ENCODE data around the gene DNAH1.

Gene DNAH1

DNA sequence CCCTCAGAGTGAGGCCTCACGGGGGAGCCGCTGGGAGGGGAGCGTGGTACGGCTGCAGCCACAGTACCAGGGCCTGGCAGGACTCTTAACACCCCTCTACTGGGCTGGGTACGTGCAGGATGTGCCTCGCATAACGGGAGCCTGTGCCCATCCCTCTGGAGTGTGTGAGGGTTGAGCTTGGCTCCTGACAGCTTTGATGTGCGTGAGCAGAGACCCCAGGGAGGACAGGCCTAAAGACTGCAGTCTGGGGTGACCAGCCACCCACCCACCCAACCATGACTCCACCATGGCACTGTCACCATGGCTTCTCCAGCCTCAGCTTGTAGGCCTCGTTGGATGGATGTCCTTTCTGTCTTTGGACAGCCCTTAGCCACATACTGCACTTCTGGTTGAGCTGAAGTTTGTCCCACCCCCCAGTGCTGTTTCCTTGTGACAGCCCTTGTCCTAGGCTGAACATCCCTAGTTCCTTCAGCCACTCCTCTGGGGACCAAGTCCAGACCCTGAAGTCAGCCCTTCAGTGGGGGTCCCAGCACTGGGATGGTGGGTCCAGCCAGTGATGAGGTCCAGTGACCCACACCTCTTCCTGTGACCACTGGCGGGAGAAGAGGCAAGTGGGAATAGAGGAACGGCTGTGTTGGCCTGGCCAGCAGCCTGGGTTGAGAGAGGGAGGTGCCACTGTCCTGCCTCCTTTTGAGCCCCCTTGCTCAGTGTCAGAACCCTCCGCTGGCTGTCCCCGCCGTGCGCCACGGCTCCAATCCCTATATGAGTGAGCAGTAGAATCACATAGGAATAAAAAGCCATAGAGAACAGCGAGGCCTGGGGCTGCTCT is 22.4 kb upstream of the DNAH1 start:
- DNase-seq: no peak
- Histone ChIP-seq H3K27ac (no peak overlapping the region), H3K36me3 (replicated peaks) (peaks cover 8% of the 10 kb centered on the region), H3K27me3 (replicated peaks) (no peaks in the 10 kb centered on the region), H3K4me3 (ENCODE audit: low read depth, low read length) (no peak overlapping the region)
- TF ChIP-seq, protein P1, sequence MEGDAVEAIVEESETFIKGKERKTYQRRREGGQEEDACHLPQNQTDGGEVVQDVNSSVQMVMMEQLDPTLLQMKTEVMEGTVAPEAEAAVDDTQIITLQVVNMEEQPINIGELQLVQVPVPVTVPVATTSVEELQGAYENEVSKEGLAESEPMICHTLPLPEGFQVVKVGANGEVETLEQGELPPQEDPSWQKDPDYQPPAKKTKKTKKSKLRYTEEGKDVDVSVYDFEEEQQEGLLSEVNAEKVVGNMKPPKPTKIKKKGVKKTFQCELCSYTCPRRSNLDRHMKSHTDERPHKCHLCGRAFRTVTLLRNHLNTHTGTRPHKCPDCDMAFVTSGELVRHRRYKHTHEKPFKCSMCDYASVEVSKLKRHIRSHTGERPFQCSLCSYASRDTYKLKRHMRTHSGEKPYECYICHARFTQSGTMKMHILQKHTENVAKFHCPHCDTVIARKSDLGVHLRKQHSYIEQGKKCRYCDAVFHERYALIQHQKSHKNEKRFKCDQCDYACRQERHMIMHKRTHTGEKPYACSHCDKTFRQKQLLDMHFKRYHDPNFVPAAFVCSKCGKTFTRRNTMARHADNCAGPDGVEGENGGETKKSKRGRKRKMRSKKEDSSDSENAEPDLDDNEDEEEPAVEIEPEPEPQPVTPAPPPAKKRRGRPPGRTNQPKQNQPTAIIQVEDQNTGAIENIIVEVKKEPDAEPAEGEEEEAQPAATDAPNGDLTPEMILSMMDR (IDR thresholded peaks at IDR 0.05; ENCODE audit: low read depth, low read length, missing control alignments): no peak
- in situ Hi-C loops (cut with HindIII; ENCODE audit: low pct_ligation_motif_present, low sequenced_read_pairs): no loop called here

DNA sequence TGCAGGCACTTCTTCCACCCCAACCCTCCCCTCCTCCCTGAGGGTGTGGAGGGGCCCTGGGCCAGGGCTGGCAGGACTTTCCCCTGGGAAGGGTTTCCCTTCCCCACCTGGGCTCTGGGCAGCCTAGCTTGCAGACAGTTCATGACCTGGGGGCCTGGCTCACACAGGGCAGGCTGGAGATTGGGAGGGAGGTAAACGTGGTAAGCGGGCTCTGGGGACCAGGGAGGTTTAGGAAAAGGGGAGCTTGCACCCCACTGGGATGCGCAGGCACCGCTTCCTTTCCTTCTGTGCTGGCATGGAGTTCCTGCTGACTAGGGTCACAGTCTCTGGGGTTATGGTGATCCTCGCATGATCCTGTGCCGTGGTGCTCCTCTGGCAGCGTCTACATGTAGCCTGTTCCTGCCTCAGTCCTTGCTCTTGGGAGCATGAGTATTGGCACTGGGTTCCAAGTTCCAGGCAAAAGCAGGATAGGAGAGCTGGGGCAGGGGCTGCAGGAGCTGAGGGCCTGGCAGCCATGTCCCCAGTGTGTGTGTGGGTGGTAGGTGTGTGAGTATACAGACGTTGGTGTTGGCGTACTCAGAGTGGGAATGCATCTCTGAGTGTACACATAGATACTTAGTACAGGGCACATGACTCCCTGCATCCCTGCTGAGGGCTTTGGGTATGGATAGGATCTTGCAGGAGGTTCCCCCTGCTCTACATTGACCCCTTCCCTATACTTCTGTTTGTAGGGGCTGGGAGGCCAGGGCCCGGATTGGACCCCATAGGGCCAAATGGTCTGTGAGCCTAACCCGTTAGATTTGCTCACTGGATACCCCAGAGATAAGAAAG is 21.6 kb upstream of the DNAH1 start:
- no peak for DNase-seq
- H3K27ac ChIP-seq: no peak overlapping the region
- H3K27me3 ChIP-seq (replicated peaks): no peaks in the 10 kb centered on the region
- TF ChIP-seq, protein P1 (IDR thresholded peaks at IDR 0.05; ENCODE audit: low read depth, low read length, missing control alignments): no peak
- no peak overlapping the region for H3K4me3 ChIP-seq (ENCODE audit: low read depth, low read length)
- in situ Hi-C loops (cut with HindIII; ENCODE audit: low pct_ligation_motif_present, low sequenced_read_pairs): no loop called here
- H3K36me3 ChIP-seq (replicated peaks): peaks cover 8% of the 10 kb centered on the region

DNA sequence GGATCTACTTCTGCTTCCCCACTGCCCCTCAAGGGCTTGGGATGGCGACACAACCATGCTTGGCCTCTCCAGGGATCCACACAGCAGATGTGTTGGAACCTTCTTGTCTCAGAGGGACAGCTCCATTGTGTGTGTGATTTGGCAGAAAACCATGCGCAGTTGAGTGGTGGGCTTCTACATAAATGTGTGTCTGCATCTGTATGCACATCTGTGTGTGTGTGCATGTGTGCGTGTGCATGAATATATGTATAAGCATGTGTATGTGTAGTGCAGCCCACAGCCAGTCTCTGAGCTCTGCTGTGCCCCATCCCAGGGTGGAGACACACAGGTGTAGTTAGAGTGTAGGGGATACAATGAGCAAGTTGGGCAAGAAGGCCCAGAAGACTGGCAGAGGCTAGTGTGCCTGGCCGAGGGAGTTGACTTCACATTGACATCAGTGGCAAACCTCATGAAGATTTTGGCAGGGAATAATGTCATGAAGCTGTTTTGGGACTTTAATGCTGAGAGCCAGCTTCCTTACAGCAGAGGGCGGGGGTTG is 20.4 kb upstream of the DNAH1 start:
- TF ChIP-seq, protein P1 (IDR thresholded peaks at IDR 0.05; ENCODE audit: low read depth, low read length, missing control alignments): no peak
- Histone ChIP-seq H3K36me3 (replicated peaks) (peaks cover 8% of the 10 kb centered on the region), H3K4me3 (ENCODE audit: low read depth, low read length) (no peak overlapping the region), H3K27me3 (replicated peaks) (no peaks in the 10 kb centered on the region), H3K27ac (no peak overlapping the region)
- in situ Hi-C loops (cut with HindIII; ENCODE audit: low pct_ligation_motif_present, low sequenced_read_pairs): no loop called here
- no peak for DNase-seq

DNA sequence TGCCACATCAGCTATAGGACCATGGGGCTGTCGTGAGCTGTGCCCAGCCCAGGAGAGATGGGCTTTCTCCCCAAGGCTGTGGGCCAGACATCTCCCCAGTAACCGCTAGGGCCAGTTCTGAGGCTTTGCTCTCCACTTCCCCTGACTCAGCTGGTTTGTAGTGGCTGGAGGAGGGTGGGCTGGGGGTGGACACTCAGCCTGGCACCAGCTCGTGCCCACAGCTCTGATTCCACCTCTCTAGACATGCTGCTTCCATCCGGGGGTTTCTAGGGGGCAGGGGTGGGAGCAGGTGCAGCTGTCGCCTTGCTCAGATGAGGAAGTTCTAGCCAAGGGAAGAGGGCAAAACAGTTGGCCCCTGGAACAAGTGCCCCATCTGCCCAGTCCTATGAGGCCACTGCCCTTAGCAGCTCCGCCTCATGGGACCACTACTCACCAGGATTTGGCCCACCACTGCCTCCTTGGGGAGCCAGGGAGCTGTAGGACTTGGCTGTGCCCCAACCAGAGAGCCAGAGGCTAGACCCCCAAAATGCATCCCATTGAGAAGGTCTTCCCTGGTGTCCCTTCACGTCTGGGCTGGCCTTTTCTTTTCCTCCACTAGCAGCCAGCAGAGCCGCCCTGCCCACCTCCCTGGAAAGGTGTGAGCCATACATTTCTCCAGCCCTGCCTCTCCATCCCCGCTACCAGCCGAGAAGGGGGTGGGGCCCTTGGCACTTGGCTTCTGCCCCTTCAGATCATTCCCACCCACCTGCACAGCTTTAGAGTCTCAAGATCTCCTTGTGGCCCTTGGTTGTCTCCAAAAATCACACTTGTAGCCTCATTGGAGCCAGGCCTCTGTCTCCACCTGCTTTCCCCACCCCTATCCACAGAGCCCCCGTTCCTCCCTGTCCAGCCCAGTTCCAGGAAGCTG is 18.6 kb upstream of the DNAH1 start:
- Histone ChIP-seq H3K27ac (no peak overlapping the region), H3K27me3 (replicated peaks) (no peaks in the 10 kb centered on the region)
- DNase-seq: no peak

More for the DNA sequence above, 18.6 kb upstream of the DNAH1 start:
- in situ Hi-C loops (cut with HindIII; ENCODE audit: low pct_ligation_motif_present, low sequenced_read_pairs): no loop called here
- Histone ChIP-seq H3K36me3 (replicated peaks) (peaks cover 3% of the 10 kb centered on the region), H3K4me3 (ENCODE audit: low read depth, low read length) (no peak overlapping the region)
- TF ChIP-seq, protein P1 (IDR thresholded peaks at IDR 0.05; ENCODE audit: low read depth, low read length, missing control alignments): no peak

Data from brain microvascular endothelial cell (primary cell).